HepG2 (cell line): ENCODE data around the gene TNFRSF18. TPM values are rescaled to one million over a fixed set of nuclear protein-coding genes. Genes with fewer than 3 reads are reported as not detected.

Experiments used
- ATAC-seq: fragments of 200-7000 bp; cut with Tn5 transposase; 3 replicates; pipeline ENCODE4 v1.9.1; 2020; ENCODE audit warnings: mild to moderate bottlenecking, moderate library complexity
- BruUV-seq: library from RNA; stranded (reverse); fragments of 400-500 nt; replicated peaks from 2 replicates; lab custom pipeline; 2021; lab: Mats Ljungman, UMichigan
- CTCF ChIA-PET: fragments of 300-600 bp; formaldehyde crosslinking; extraction: SDS; loops from one replicate; lab custom pipeline; 2021; ENCODE audit warnings: low total read pairs, inconsistent platforms, low intra/inter-chr PET ratio; lab: Yijun Ruan, JAX
- POLR2A ChIA-PET: fragments of 350-600 bp; sonication (Branson Sonifier 250); formaldehyde crosslinking; loops from one replicate; lab custom pipeline; 2020; ENCODE audit warnings: antibody characterized with exemption, inconsistent platforms; lab: Yijun Ruan, JAX
- DNase-seq: peaks from one replicate; pipeline ENCODE4 v3.0.0-alpha.2; 2015; ENCODE audit warnings: low spot score
- FAIRE-seq: peaks from 3 replicates; lab custom pipeline; 2011; peaks lifted over from hg19 to GRCh38; lab: Jason Lieb, UNC
- H2AFZ ChIP-seq: one replicate; pipeline ENCODE4 v1.6.1; 2011; ENCODE audit warnings: low read length, inconsistent platforms
- H3K27ac ChIP-seq: fragments of 300-600 bp; 3 replicates; pipeline ENCODE4 v1.8.0; 2011; ENCODE audit warnings: mixed run types, mild to moderate bottlenecking, mixed read lengths, low read length, inconsistent platforms; ENCODE audit not compliant: insufficient read depth; ENCODE audit errors: extremely low read length
- H3K27me3 ChIP-seq, 2 experiments: fragments of 200-600 bp in 1 of 2; 2 replicates in 1 of 2; 3 replicates in 1 of 2; pipeline versions ENCODE4 v1.6.0 to v1.8.0; 2011; ENCODE audit warnings: low read length in 2 of 2, mild to moderate bottlenecking in 2 of 2, moderate library complexity in 2 of 2, inconsistent platforms in 1 of 2; ENCODE audit not compliant: insufficient read depth in 2 of 2, control insufficient read depth in 1 of 2
- H3K36me3 ChIP-seq, 2 experiments: fragments of 200-600 bp in 1 of 2; replicated peaks in 1 of 2; 2 replicates in 1 of 2; 3 replicates in 1 of 2; pipeline versions ENCODE4 v1.5.1 to v1.8.0; 2011; ENCODE audit warnings: low read length in 2 of 2, inconsistent platforms in 1 of 2; ENCODE audit not compliant: insufficient read depth in 2 of 2, control insufficient read depth in 1 of 2
- H3K4me1 ChIP-seq: 2 replicates; pipeline ENCODE4 v1.5.1; 2012; ENCODE audit warnings: low read length, inconsistent platforms; ENCODE audit not compliant: insufficient read depth
- H3K4me2 ChIP-seq: 2 replicates; pipeline ENCODE4 v1.6.0; 2011; ENCODE audit warnings: low read depth, low read length, inconsistent platforms
- H3K4me3 ChIP-seq, 3 experiments: fragments of 200-600 bp in 1 of 3; sonication (generic), shearing (Covaris generic) in 1 of 3; replicated peaks in 1 of 3; 2 replicates each; pipeline ENCODE4 v1.5.1; 2011 to 2016; ENCODE audit warnings: low read length in 3 of 3, inconsistent platforms in 2 of 3, low read depth in 2 of 3, mild to moderate bottlenecking in 2 of 3, control low read depth in 1 of 3, mixed read lengths in 1 of 3; ENCODE audit not compliant: insufficient read depth in 1 of 3
- H3K79me2 ChIP-seq: one replicate; pipeline ENCODE4 v1.6.1; 2011; ENCODE audit warnings: low read length, inconsistent platforms; ENCODE audit not compliant: insufficient read depth
- H3K9ac ChIP-seq: 2 replicates; pipeline ENCODE4 v1.6.0; 2011; ENCODE audit warnings: mild to moderate bottlenecking, low read depth, low read length, inconsistent platforms; ENCODE audit not compliant: insufficient read depth
- H3K9me3 ChIP-seq: 2 replicates; pipeline ENCODE4 v1.5.1; 2012; ENCODE audit warnings: mild to moderate bottlenecking, low read length
- H4K20me1 ChIP-seq: 2 replicates; pipeline ENCODE4 v1.6.0; 2011; ENCODE audit warnings: inconsistent platforms, mild to moderate bottlenecking, low read length, moderate library complexity; ENCODE audit not compliant: insufficient read depth
- AGO1 ChIP-seq: fragments of 200-400 bp; formaldehyde crosslinking; IDR thresholded peaks from 2 replicates; pipeline ENCODE4 v1.6.1; 2017; ENCODE audit warnings: mild to moderate bottlenecking, low read depth, low read length, moderate library complexity; ENCODE audit not compliant: poor library complexity, severe bottlenecking
- CCAR2 ChIP-seq: fragments of 200-400 bp; formaldehyde crosslinking; optimal IDR thresholded peaks from 2 replicates; pipeline ENCODE3; 2018; ENCODE audit warnings: low read depth, mild to moderate bottlenecking, low read length, moderate library complexity
- HNRNPK ChIP-seq: fragments of 200-400 bp; formaldehyde crosslinking; IDR thresholded peaks from 2 replicates; pipeline ENCODE4 v1.6.1; 2018; ENCODE audit warnings: low read length, low read depth, moderate library complexity, mild to moderate bottlenecking; ENCODE audit not compliant: poor library complexity, severe bottlenecking
- JUNB ChIP-seq: sonication (generic); formaldehyde crosslinking; IDR thresholded peaks from 2 replicates; pipeline ENCODE4 v1.8.0; 2022; ENCODE audit warnings: missing genetic modification reagents, mild to moderate bottlenecking, borderline replicate concordance
- KMT2A ChIP-seq: sonication (generic); formaldehyde crosslinking; IDR thresholded peaks from 2 replicates; pipeline ENCODE4 v1.4.0; 2020; ENCODE audit warnings: missing genetic modification reagents
- SRF ChIP-seq: IDR thresholded peaks from 2 replicates; pipeline ENCODE4 v1.6.1; 2011; ENCODE audit warnings: mild to moderate bottlenecking, low read depth, low read length, moderate library complexity
- SRSF9 ChIP-seq: fragments of 200-400 bp; formaldehyde crosslinking; IDR thresholded peaks from 2 replicates; pipeline ENCODE4 v1.6.1; 2018; ENCODE audit warnings: borderline replicate concordance, mild to moderate bottlenecking, low read depth, low read length; ENCODE audit not compliant: insufficient read depth, poor library complexity, severe bottlenecking
- ZFX ChIP-seq: sonication (generic); formaldehyde crosslinking; IDR thresholded peaks from 2 replicates; pipeline ENCODE4 v1.4.0; 2020; ENCODE audit warnings: mild to moderate bottlenecking, low read depth, missing genetic modification reagents, moderate library complexity
- ZNF121 ChIP-seq: sonication (generic); formaldehyde crosslinking; IDR thresholded peaks from 2 replicates; pipeline ENCODE4 v1.5.0; 2020; ENCODE audit warnings: mild to moderate bottlenecking, missing genetic modification reagents
- ZNF282 ChIP-seq: fragments of 450-650 bp; IDR thresholded peaks from 2 replicates; pipeline ENCODE4 v1.6.1; 2018; ENCODE audit not compliant: partially characterized antibody
- ZNF331 ChIP-seq: sonication (generic); formaldehyde crosslinking; IDR thresholded peaks from 2 replicates; pipeline ENCODE4 v1.4.0; 2020; ENCODE audit warnings: missing genetic modification reagents
- ZNF33B ChIP-seq: sonication (generic); formaldehyde crosslinking; IDR thresholded peaks from 2 replicates; pipeline ENCODE4 v1.5.1; 2020; ENCODE audit warnings: mild to moderate bottlenecking, missing genetic modification reagents
- ZNF737 ChIP-seq: sonication (generic); formaldehyde crosslinking; IDR thresholded peaks from 2 replicates; pipeline ENCODE4 v1.5.0; 2020; ENCODE audit warnings: missing genetic modification reagents, mild to moderate bottlenecking, borderline replicate concordance
- ZSCAN22 ChIP-seq: sonication (generic); formaldehyde crosslinking; IDR thresholded peaks from 2 replicates; pipeline ENCODE4 v1.4.0; 2020; ENCODE audit warnings: mild to moderate bottlenecking, missing genetic modification reagents
- ZUFSP ChIP-seq: sonication (generic); formaldehyde crosslinking; IDR thresholded peaks from 2 replicates; pipeline ENCODE4 v1.9.0; 2021; ENCODE audit warnings: missing genetic modification reagents, mild to moderate bottlenecking, borderline replicate concordance
- WGBS: methylation state at CpG from one replicate; pipeline ENCODE4 v1.1.6; 2017; ENCODE audit warnings: low lambda C conversion rate; 5-methylcytosine and 5-hydroxymethylcytosine counted together
- in situ Hi-C: cut with HindIII; loops from 2 replicates; pipeline ENCODE4 v1.10.0; 2017; ENCODE audit warnings: low pct_unique_long_range_greater_than_20kb; ENCODE audit not compliant: extremely low pct_ligation_motif_present
- intact Hi-C: fragments of 100-400 bp; cut with micrococcal nuclease; formaldehyde crosslinking; loops from one replicate; pipeline ENCODE4 v1.10.0; 2022; ENCODE audit not compliant: unreplicated experiment
- polyA plus RNA-seq, 8 experiments: library from polyadenylated mRNA; depleted of rRNA in 3 of 8; stranded (reverse) in 7 of 8; unstranded in 1 of 8; fragments of >200 nt; fragmentation: Illumina TruSeq in 4 of 8; extraction: Trizol in 4 of 8; gene quantifications; 2 replicates each; pipeline versions ENCODE4 v1.2.1 to v1.2.3, GENCODE V29; 2011 to 2016; ENCODE audit warnings: low read depth in 4 of 8, missing spikeins in 1 of 8, mixed read lengths in 1 of 8; ENCODE audit not compliant: insufficient read depth in 1 of 8
- total RNA-seq, 5 experiments: library from RNA; depleted of rRNA; stranded (reverse); fragments of >200 nt; fragmentation: Illumina TruSeq; extraction: Trizol; gene quantifications; 2 replicates each; pipeline ENCODE4 v1.2.3, GENCODE V29; 2016; ENCODE audit warnings: low read depth in 1 of 5
- TF ChIP-seq, protein P1 (sequence below): sonication (generic); formaldehyde crosslinking; IDR thresholded peaks from 2 replicates; pipeline ENCODE4 v1.4.0; 2020; ENCODE audit warnings: missing genetic modification reagents
- TF ChIP-seq, protein P2 (sequence below): sonication (generic); formaldehyde crosslinking; IDR thresholded peaks from 2 replicates; pipeline ENCODE4 v1.8.0; 2022; ENCODE audit warnings: missing genetic modification reagents, mild to moderate bottlenecking, moderate library complexity, borderline replicate concordance
- TF ChIP-seq, protein P3 (sequence below): IDR thresholded peaks from 2 replicates; pipeline ENCODE4 v1.6.1; 2016; ENCODE audit warnings: low read depth, borderline replicate concordance

TNFRSF18 gene
- total and polyA plus RNA-seq, 2 of the 13 experiments (the other 11 are each of a cell fraction or from before 2014, with no cell fraction given), result not detected

DNA sequence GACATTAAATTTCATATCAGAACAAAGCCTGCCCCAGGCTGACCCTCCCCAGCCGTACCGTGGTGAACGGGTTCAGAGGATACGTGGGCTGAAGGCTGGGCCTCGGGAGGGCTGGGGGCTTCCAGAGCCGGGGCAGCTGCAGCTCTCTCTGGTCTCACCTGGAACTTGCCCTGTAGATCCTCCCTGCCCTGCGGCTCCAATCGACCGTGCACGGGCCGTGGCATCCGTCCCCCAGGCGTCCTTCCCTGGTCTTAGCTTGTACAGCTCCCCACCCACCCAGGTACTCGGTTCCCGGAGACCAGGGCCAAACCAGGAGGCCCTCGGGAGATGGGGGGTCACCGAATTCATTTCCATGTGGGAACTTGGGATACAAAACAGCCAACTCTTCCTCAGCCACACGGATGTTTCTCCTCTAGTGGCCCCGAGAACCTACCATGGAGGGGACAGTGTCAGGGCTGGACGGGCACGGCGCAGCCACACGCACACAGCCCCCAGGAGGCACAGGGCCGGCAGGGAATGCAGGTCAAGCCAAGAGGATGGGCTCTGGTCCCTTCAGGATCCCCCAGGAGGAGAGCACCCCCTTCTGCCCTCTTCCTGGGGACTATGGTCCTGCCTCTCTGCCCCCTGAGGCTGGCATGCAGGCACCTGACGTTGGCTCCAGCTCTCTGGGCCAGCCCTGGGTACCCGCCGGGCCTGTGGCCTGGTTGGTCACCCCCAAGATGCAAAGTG, 28.8 kb upstream of the TNFRSF18 start:
- no TSS peak for BruUV-seq
- ChIA-PET CTCF (no interaction called here), POLR2A (interaction anchor here (2.2 kb wide), 1 partner anchor 110 kb away, joined by 8 read pairs; no protein-coding TSS in a partner anchor)
- H3K36me3 ChIP-seq, result no peaks in the 10 kb centered on the region
- H3K4me2 ChIP-seq, result no peak overlapping the region
- peaks cover 84% of the 10 kb centered on the region for H3K4me1 ChIP-seq
- no peak for ATAC-seq
- no peak for FAIRE-seq
- 84% methylated on average over 13 of the region's 27 CpGs for WGBS
- no peaks in the 10 kb centered on the region; a peak in 2 of 5 replicates for H3K27me3 ChIP-seq
- H4K20me1 ChIP-seq, result no peaks in the 10 kb centered on the region
- peaks cover 17% of the 10 kb centered on the region for H3K79me2 ChIP-seq
- no peak overlapping the region for H3K9ac ChIP-seq
- intact Hi-C loops (loop anchor here (10.0 kb wide), 2 partner anchors 60 to 230 kb away; partner anchors contain the start of genes HES4 and TTLL10), in situ Hi-C loops (no loop called here)
- no peak overlapping the region for H2AFZ ChIP-seq
- no peak overlapping the region for H3K27ac ChIP-seq
- no peak for DNase-seq
- no peak overlapping the region for H3K4me3 ChIP-seq
- no peaks in the 10 kb centered on the region for H3K9me3 ChIP-seq
- TF ChIP-seq, protein P1, sequence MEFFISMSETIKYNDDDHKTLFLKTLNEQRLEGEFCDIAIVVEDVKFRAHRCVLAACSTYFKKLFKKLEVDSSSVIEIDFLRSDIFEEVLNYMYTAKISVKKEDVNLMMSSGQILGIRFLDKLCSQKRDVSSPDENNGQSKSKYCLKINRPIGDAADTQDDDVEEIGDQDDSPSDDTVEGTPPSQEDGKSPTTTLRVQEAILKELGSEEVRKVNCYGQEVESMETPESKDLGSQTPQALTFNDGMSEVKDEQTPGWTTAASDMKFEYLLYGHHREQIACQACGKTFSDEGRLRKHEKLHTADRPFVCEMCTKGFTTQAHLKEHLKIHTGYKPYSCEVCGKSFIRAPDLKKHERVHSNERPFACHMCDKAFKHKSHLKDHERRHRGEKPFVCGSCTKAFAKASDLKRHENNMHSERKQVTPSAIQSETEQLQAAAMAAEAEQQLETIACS (CRISPR knock-in tag), result no peak
- no peak for TF ChIP-seq SRSF9
- TF ChIP-seq HNRNPK, result no peak
- no peak for TF ChIP-seq KMT2A
- no peak for TF ChIP-seq ZNF33B (CRISPR knock-in tag)
- no peak for TF ChIP-seq ZNF331 (CRISPR knock-in tag)
- TF ChIP-seq, protein P2, sequence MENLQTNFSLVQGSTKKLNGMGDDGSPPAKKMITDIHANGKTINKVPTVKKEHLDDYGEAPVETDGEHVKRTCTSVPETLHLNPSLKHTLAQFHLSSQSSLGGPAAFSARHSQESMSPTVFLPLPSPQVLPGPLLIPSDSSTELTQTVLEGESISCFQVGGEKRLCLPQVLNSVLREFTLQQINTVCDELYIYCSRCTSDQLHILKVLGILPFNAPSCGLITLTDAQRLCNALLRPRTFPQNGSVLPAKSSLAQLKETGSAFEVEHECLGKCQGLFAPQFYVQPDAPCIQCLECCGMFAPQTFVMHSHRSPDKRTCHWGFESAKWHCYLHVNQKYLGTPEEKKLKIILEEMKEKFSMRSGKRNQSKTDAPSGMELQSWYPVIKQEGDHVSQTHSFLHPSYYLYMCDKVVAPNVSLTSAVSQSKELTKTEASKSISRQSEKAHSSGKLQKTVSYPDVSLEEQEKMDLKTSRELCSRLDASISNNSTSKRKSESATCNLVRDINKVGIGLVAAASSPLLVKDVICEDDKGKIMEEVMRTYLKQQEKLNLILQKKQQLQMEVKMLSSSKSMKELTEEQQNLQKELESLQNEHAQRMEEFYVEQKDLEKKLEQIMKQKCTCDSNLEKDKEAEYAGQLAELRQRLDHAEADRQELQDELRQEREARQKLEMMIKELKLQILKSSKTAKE (CRISPR knock-in tag), result no peak
- TF ChIP-seq ZNF282, result no peak
- no peak for TF ChIP-seq SRF
- TF ChIP-seq JUNB (CRISPR knock-in tag), result no peak
- 0 out of 2 replicates have a peak, but pooled peaks have one; percentile 40 for TF ChIP-seq ZNF737 (CRISPR knock-in tag)
- peak; percentile 37 for TF ChIP-seq AGO1
- TF ChIP-seq ZUFSP (CRISPR knock-in tag), result no peak
- TF ChIP-seq ZFX (CRISPR knock-in tag), result 0 out of 2 replicates have a peak, but pooled peaks have one; percentile 11
- no peak for TF ChIP-seq CCAR2
- TF ChIP-seq, protein P3, sequence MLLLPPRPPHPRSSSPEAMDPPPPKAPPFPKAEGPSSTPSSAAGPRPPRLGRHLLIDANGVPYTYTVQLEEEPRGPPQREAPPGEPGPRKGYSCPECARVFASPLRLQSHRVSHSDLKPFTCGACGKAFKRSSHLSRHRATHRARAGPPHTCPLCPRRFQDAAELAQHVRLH (CRISPR knock-in tag), result no peak
- TF ChIP-seq ZSCAN22 (CRISPR knock-in tag), result no peak
- no peak for TF ChIP-seq ZNF121
